Panc1 (cell line): ENCODE data around the gene HES4.

Experiments used
- SIN3A ChIP-seq: IDR thresholded peaks from 2 replicates; pipeline ENCODE4 v1.6.1; 2012; ENCODE audit warnings: low read depth, mild to moderate bottlenecking, low read length, moderate library complexity, borderline replicate concordance; ENCODE audit not compliant: insufficient read depth
- TF ChIP-seq, protein P1 (sequence below): fragments of 450-650 bp; IDR thresholded peaks from 2 replicates; pipeline ENCODE4 v1.5.1; 2017; ENCODE audit warnings: mild to moderate bottlenecking

DNA sequence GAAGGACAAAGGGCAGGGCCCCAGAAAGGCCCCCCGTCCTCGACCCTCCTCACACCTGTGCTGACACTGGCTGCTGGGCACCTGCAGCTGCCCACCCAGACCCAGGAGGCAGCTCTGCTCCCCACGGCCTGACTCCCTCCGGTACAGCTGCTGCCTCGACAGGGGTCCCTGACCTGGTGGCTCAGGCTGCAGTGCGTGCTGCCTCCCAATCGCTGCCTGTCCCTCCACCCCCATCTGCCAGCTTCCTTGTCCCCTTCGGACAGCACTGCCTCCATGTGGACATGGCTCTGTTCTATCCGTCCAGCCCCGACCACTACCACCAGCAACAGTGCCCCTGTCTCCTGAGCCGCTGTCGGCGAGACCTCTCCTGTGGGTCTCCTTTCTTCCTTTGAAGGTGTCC is 45.0 kb downstream of the HES4 start:
- TF ChIP-seq, protein P1, sequence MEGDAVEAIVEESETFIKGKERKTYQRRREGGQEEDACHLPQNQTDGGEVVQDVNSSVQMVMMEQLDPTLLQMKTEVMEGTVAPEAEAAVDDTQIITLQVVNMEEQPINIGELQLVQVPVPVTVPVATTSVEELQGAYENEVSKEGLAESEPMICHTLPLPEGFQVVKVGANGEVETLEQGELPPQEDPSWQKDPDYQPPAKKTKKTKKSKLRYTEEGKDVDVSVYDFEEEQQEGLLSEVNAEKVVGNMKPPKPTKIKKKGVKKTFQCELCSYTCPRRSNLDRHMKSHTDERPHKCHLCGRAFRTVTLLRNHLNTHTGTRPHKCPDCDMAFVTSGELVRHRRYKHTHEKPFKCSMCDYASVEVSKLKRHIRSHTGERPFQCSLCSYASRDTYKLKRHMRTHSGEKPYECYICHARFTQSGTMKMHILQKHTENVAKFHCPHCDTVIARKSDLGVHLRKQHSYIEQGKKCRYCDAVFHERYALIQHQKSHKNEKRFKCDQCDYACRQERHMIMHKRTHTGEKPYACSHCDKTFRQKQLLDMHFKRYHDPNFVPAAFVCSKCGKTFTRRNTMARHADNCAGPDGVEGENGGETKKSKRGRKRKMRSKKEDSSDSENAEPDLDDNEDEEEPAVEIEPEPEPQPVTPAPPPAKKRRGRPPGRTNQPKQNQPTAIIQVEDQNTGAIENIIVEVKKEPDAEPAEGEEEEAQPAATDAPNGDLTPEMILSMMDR = no peak
- TF ChIP-seq SIN3A = no peak
